DLD1 (cell line): ENCODE results near the gene SPC24.

ENCODE experiments used
- in situ Hi-C: cut with HindIII; loops from 2 replicates; pipeline ENCODE4 v1.10.0; 2017; ENCODE audit warnings: low sequenced_read_pairs

The SPC24 gene

GRCh38 chr19:11155373-11156120 lies at the start of gene SPC24:
SPC24 (minus strand) TSS chr19:11155782; CDS start chr19:11155776, 6 bp downstream.
- in situ Hi-C loops: no loop called here

GRCh38 chr19:11204943-11205349 lies 49.4 kb upstream of the SPC24 start:
- in situ Hi-C loops: no loop called here

GRCh38 chr19:11204076-11204602 lies 48.6 kb upstream of the SPC24 start:
- in situ Hi-C loops: no loop called here

GRCh38 chr19:11203194-11204075 lies 47.9 kb upstream of the SPC24 start:
- in situ Hi-C loops: no loop called here

GRCh38 chr19:11202488-11203193 lies 47.1 kb upstream of the SPC24 start:
- in situ Hi-C loops: no loop called here

- in situ Hi-C loops: no loop called here
These were observed 46.2 kb upstream of the SPC24 start for GRCh38 chr19:11201791-11202190.

GRCh38 chr19:11200931-11201330 lies 45.3 kb upstream of the SPC24 start:
- in situ Hi-C loops: no loop called here

- in situ Hi-C loops: no loop called here
These were observed 44.5 kb upstream of the SPC24 start for GRCh38 chr19:11200015-11200574.

GRCh38 chr19:11199517-11199916 lies 43.9 kb upstream of the SPC24 start:
- in situ Hi-C loops: no loop called here

- in situ Hi-C loops: no loop called here
These were observed 43.3 kb upstream of the SPC24 start for GRCh38 chr19:11198769-11199424.

- in situ Hi-C loops: no loop called here
These were observed 42.6 kb upstream of the SPC24 start for GRCh38 chr19:11198175-11198534.

- in situ Hi-C loops: no loop called here
These were observed 42.0 kb upstream of the SPC24 start, which contains the start of gene KANK2 for GRCh38 chr19:11197291-11198174. KANK2 (minus strand) TSS chr19:11197545; CDS start chr19:11194511, 3,034 bp downstream.

- in situ Hi-C loops: no loop called here
These were observed 41.1 kb upstream of the SPC24 start for GRCh38 chr19:11196406-11197287.

GRCh38 chr19:11195681-11196080 lies 40.1 kb upstream of the SPC24 start:
- in situ Hi-C loops: no loop called here

GRCh38 chr19:11194656-11195558 lies 39.3 kb upstream of the SPC24 start:
- in situ Hi-C loops: no loop called here

GRCh38 chr19:11194173-11194572 lies 38.6 kb upstream of the SPC24 start:
- in situ Hi-C loops: no loop called here
